GM21390 (cell line): Measurements from ENCODE around the gene ASAP2.

ENCODE experiments used
- ATAC-seq: cut with Tn5 transposase; IDR thresholded peaks from one replicate; pipeline ENCODE4 v1.9.1; 2021; ENCODE audit not compliant: unreplicated experiment

ASAP2 gene

DNA sequence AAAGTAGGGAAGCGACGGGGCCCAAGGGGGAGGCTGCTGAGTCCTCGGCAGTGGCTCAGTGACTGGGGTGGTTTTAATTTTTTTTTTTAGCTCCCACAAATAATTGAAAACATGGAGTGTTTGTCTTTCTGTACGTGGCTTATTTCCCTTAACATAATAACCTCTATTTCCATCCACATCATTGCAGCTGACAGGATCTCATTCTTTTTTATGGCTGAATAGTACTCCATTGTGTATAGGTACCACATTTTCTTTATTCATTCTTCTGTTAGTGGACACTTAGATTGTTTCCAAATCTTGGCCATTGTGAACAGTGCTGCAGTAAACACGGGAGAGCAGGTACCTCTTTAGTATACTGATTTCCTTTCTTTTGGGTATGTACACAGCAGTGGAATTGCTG, 65.1 kb downstream of the ASAP2 start:
- ATAC-seq, result no peak

GRCh38 chr2:9273486-9274130, 67.0 kb downstream of the ASAP2 start:
- no peak for ATAC-seq

GRCh38 chr2:9274701-9275343, 68.2 kb downstream of the ASAP2 start:
- ATAC-seq, result no peak

GRCh38 chr2:9275399-9275798, 68.8 kb downstream of the ASAP2 start:
- no peak for ATAC-seq

GRCh38 chr2:9276074-9276473, 69.5 kb downstream of the ASAP2 start:
- ATAC-seq, result no peak

DNA sequence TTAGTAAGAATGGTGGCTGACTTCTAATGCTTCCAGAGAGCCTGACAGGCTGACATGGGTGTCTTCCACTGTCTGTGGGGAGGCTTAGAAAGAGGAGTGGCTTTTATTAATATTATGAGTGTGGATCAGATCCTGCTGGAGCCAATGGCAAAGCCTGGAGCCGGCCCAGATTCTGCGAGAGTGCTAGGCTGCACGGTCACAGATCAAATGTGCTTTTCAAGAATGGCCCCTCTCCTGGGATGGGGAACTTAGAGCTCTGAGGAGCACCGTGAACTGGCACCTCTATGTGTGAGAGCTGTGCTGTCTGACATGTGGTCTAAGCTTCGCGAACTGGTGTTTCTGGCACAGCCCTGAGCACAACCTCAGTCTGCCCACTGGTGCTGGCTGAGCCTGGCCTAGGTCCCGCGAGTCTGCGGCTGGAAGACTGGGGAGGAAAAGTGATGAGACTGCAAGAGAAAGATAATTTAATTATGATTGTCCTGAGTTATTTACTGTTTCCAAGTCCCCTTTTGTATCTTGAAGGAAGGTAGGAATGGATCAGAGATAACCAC, 70.4 kb downstream of the ASAP2 start:
- ATAC-seq, result no peak

DNA sequence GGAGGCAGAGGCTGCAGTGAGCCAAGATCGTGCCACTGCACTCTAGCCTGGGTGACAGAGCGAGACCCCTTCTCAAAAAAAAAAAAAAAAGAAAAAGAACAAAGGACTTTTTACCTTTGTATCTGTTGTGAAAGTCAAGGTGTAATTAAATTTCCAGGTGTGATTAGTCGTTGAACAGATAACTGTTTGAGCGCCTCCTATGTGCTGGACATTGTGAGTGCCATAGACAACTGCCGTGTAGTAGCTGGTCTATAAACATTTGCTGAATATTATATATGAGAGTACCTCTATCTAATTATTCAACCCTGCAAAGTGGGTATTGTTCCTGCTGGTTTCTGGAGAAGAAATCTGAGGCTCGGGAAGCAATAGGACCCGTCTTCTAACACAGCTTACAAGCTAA, 71.8 kb downstream of the ASAP2 start:
- no peak for ATAC-seq

DNA sequence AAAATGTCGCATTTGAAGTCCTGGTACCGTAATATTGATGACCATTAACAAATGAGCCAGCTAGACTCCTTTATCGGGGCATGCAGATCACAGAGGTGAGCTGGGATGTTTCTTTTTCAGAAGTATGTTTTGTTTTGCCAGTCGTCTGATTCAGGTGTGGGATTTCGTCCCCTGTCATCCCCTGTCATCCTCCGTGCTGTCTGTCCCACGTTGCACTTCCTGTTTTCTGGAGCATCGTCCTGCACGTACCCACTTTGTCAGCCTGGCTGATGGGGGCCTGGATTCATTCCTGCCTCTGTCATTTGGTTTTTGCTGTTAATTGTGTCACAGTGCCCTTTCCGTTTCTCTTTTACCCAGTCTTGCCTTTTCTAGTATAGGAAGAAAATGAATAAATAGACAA, 72.8 kb downstream of the ASAP2 start:
- no peak for ATAC-seq

- no peak for ATAC-seq
Observed at GRCh38 chr2:9280224-9280623, 73.6 kb downstream of the ASAP2 start.

GRCh38 chr2:9281145-9281544, 74.5 kb downstream of the ASAP2 start:
- ATAC-seq, result no peak

DNA sequence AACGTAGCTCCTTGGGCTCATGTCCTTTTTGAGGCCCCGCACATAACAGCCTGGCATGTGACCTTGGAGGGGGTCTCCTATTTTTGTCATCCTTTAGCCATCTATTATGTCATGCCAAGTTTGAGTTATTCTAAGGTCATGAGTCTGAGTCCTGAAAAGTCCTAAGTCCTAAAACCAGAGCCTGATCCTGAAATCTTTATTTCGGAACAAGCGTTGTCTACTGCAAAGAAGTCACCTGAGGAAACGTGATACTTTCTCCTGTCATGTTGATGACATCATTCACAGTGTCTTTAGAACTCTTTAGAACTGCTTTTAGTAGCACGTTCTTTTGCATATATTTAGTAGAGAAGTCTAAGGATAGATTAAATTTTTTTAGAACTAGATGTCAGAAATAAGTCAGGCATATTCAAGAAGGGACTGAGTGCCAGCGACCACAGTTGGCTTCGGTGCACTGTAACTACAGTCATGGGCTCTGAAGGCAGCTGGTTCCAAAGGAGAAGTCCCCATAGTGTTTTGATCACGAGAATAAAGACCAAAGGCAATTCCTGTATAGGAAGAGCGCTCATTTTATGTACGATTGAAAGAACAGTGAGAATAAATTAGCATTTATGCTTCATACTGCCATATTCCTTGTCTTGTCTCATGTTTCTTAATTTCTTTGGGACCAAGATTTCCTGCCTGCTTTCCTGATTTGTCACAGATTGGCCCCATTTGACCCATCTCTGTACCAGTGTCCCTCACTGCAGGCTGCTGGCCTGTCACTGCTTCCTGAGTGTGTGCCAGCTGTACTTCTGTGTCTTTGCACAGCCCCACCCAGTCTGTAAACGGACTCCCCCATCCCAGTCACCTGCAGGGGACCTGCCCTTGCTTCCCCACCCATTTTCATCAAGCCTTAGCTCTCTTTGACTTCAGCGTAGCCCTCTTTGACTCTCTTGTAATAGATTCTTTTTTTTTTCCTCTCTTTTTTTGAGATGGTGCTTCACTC, 75.8 kb downstream of the ASAP2 start:
- ATAC-seq, result no peak

DNA sequence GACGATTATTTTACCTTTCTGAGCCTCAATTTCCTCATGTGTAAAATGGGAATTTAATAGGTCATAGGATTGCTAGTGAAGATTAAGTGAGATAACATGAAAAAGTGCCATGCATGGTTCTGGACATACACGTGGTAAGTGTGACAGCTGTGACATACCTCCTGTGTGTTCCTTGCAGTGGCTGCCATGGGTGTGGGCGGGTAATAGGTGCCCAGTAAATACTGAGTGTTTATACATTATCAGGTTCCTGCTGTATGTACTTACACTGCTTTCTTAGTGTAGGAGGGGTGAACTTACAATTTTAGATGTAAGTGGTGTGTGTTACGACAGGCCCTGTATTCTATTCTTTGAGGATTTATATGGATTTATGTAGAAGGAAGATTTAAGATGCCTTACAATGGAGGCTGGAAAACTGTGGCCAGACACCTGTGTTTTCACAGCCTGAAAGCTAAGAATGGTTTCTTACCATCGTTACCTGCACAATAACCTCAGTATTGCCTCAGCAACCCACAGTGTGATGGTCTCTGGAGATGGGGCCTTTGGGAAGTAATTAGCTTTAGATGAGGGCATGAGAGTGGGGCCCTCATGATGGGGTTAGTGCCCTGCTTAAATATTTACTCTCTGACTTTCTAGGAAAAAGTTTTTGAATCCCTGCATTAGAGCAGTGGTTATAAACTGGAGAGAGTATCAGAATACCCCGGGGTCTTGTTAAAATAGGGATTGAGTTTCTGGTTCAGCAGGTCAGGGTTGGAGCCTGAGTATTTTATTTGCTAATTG, 78.1 kb downstream of the ASAP2 start:
- ATAC-seq, result no peak

DNA sequence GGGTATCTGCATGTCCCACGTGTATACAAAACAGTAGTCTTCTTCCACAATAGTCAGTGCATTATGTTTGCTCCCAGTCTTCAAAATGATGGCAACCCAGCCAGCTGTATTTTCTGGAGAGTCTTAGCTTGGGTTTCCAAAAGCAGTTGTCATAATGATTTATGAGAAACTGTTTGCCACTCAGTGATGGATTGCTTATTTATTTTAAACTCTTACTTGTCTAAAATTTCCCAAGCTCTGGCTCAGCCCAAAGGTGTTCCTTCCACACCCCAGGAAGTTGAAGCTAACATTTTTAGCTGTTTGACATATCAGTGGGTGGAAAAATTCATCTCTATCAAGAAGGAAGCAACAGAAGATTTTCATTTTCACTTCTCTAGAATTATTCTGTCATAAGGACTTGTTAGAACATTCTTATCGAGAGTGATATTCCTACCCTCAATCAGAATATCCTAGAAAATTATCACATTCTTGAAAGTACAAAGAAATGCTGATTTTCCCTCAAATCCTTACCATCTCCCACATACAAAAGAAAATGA, 78.8 kb downstream of the ASAP2 start:
- ATAC-seq, result no peak

GRCh38 chr2:9285921-9286320, 79.3 kb downstream of the ASAP2 start:
- no peak for ATAC-seq

DNA sequence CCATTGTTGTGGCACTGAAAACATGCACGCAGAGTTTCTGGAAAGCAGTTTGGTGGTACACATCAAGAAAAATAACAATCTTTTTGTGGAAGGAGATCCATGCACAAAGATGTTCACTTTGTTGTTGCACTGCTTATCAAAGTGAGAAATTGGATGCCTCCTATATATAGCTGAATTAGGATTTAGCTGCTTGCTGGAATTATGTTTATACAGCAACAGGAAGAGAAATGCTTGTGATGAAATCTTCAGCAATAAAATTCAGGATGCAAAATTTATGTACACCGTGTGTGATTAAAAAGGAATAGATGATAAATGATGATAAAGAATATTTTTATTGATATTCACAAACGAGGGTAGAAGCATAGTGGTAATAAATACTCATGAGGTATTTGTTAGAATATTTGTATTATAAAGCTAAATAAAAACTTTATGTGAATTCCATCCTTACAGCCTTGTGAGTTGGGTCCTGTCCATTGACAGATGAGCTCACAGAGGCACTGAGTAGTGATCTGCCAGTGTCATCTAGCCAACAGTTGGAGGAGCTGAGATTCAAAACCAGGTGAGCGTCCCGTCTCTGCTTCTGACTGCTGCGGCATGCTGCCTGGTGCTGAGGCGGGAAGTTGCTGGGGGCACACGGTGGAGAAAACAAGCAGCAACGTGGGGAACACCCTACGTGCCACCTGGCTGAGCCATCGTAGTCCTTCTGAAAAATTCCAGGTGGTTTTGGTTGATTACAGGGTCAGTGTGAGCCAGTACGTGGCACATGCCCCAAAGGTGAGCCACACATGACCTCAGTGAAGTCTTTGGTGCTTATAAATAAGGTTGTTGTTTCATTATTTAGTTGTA, 80.2 kb downstream of the ASAP2 start:
- no peak for ATAC-seq

- no peak for ATAC-seq
Observed at GRCh38 chr2:9287400-9288045, 80.9 kb downstream of the ASAP2 start.

DNA sequence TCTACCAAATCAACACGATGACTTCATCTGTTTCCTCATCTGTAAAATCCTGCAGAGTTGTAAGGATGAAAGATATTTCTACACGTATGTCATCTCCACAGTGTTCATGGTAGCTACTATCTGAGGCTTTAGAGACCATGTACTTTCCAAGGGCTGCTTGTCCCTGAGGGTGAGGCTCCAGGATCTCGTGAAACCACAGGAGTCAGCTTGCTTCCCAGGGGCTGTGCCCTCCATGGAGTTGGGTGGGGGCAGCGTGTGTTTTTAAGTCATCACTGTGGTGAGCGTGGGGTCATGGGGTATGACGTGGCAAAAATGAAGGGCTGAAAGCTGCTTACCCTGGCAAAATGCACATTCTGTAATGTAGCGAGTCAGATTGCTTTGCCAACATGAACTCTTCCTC, 81.6 kb downstream of the ASAP2 start:
- no peak for ATAC-seq

DNA sequence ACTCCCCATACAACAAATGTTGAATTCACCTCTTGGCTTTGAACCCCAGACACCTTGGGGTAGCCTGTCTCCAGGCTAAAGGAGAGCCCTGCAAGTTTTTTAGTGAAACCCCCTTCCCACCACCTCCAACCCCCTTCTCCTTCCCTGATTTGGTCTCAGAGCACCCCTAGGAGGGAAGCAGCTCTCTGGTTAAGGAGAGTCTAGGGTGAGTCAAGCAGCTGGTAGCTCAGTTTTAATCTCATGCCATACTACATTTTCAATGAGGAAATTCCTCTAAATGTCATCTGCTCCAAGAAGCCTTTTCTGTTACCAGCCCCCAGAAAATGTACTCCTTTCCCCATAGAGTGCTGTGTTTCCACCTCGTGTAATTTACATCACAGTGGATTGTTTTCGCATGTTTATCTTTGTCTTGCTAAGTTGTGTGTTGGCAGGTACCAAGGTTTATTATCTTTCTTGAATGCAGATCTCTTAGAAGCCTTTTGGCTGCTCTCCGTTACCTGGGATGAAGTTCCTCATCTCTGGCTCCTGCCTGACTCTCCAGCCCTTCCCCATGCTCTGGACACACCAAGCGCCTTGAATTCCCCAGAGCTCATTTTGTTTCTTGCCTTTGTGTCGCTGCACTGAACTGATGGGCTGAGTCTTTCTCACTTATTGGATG, 82.2 kb downstream of the ASAP2 start:
- ATAC-seq, result no peak

DNA sequence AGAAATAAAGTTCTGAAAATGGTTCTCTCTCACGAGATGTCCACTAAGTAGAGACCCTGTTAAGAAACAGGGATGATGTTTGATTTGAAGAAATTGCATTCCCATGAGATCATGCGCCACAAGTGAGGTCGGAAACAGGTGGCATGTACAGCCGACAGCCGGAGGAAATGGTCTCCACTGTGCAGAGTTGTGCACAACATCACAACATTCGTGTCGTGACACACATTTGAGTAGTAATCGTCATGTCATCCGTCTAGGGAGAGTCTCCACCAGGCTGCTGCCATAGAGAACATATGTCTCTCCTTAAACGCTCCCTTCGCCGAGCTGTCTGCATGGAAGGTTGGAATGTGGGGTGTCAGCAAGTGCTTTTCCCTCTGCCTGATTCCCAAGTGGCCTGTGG, 84.7 kb downstream of the ASAP2 start:
- ATAC-seq, result no peak
